Left ventricle myocardium inferior (tissue), 1 donor: Measurements from ENCODE around the gene ARHGAP12. TPM values are rescaled to one million over a fixed set of nuclear protein-coding genes. Genes with fewer than 3 reads are reported as not detected.

Source experiments
- DNase-seq: peaks from one replicate; pipeline ENCODE4 v3.0.0-alpha.2; 2020
- H3K27ac ChIP-seq: fragments of 200-600 bp; replicated peaks from 2 replicates; pipeline ENCODE4 v1.8.0; 2021
- H3K27me3 ChIP-seq: fragments of 200-600 bp; 2 replicates; pipeline ENCODE4 v1.8.0; 2021; ENCODE audit warnings: low read depth
- H3K36me3 ChIP-seq: fragments of 200-600 bp; 2 replicates; pipeline ENCODE4 v1.8.0; 2021
- H3K4me1 ChIP-seq: fragments of 200-600 bp; 2 replicates; pipeline ENCODE4 v1.8.0; 2021
- H3K4me3 ChIP-seq: fragments of 200-600 bp; 2 replicates; pipeline ENCODE4 v1.8.0; 2021; ENCODE audit warnings: mild to moderate bottlenecking, moderate library complexity
- H3K9me3 ChIP-seq: fragments of 200-600 bp; replicated peaks from 2 replicates; pipeline ENCODE4 v1.8.0; 2021
- intact Hi-C: fragments of 100-400 bp; cut with micrococcal nuclease; formaldehyde crosslinking; loops from one replicate; pipeline ENCODE4 v1.11.0; 2022
- total RNA-seq: library from RNA; stranded (reverse); fragmentation: NEBNext Ultra II Directional; extraction: Animal tissue kit (Norgen Biotek cat#: 25700); gene quantifications from one replicate; pipeline ENCODE4 v1.2.1, GENCODE V29; 2021
- TF ChIP-seq, protein P1 (sequence below): fragments of 200-600 bp; IDR thresholded peaks from 2 replicates; pipeline ENCODE4 v1.8.0; 2021; ENCODE audit warnings: antibody characterized with exemption, mild to moderate bottlenecking, borderline replicate concordance
- donor health status: DM: no; HTN: yes; CAD: no; lungs with severe emphysema.

The ARHGAP12 gene
- total RNA-seq, 1 donor from 2014 or later = 22.1 TPM

DNA sequence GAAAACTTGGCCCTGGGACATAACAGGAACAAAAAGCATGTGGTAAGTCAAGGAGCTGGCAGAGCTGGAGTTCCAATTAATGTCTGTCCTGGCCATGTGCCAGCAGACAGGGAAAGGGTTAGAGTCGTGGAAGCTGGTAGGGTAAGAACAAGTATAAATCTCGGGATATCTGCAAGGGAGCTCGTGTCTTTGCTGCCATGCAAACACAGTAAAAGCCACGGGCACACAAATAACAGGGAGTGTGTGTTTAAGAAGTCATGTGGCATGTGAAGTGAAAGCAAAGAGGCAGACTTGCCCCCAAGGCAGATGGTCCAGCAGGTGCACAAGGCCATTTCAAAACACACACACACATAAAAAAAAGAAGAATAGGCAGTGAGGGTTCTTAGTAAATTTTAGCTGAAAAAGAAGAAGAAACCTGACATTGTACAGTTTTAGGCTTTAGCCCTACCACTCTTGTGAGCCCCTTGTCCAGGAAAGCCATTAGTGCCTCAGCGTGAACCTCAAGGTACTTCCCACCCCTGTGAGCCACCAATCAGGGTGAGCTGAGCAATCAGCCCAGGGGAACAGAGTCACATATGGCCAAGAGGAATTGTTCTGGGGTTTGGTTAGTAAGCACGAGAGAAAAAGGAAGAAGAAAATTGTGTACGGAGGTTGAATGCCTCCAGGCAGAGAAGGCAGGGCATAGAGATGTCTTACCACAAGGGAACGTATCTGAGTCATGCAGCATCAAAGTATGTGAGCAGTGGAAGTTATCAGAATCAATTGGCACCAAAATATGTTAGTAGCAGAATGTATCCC lies 32.8 kb upstream of the ARHGAP12 start:
- Histone ChIP-seq H3K9me3 (no peaks in the 10 kb centered on the region), H3K4me1 (no peaks in the 10 kb centered on the region), H3K27ac (no peak overlapping the region), H3K27me3 (no peaks in the 10 kb centered on the region), H3K4me3 (no peak overlapping the region), H3K36me3 (no peaks in the 10 kb centered on the region)
- no peak for DNase-seq
- intact Hi-C loops = no loop called here
- TF ChIP-seq, protein P1, sequence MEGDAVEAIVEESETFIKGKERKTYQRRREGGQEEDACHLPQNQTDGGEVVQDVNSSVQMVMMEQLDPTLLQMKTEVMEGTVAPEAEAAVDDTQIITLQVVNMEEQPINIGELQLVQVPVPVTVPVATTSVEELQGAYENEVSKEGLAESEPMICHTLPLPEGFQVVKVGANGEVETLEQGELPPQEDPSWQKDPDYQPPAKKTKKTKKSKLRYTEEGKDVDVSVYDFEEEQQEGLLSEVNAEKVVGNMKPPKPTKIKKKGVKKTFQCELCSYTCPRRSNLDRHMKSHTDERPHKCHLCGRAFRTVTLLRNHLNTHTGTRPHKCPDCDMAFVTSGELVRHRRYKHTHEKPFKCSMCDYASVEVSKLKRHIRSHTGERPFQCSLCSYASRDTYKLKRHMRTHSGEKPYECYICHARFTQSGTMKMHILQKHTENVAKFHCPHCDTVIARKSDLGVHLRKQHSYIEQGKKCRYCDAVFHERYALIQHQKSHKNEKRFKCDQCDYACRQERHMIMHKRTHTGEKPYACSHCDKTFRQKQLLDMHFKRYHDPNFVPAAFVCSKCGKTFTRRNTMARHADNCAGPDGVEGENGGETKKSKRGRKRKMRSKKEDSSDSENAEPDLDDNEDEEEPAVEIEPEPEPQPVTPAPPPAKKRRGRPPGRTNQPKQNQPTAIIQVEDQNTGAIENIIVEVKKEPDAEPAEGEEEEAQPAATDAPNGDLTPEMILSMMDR = no peak

DNA sequence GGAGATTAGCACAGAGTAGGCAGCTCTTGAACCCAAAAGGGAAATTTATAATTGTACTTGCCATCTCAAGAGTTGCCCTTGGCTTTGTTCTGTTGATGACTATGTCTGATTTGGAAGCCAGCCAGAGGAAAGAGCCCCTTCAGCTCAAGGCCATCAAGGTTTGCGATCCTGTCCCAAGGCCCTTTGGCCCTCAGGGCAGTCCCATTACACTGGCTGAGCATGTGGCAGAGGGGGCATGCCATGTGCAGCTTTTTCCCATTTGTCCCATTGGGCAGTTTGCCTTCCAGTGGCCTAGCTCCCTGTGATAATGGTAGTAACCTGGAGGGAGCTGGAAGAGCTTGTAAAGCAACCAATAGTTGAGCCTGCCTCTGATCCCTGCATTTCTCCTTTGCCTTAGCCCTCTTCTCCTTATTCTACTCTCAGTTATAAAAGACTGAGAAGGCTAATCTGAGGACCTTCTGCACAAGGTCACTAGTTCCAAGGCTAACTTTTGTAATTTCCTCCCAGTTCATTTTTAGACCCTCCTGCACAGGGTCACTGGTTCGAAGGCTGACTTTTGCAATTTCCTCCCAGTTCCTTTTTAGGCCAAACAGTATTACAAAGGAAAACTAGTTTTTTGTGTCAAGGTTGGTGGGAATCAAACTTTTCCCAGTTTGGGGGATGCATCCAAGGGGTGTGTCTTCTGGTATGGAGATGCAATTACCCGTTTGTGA lies 31.0 kb upstream of the ARHGAP12 start:
- TF ChIP-seq, protein P1 = no peak
- no peaks in the 10 kb centered on the region for H3K4me1 ChIP-seq
- intact Hi-C loops = no loop called here
- no peak overlapping the region for H3K27ac ChIP-seq
- H3K36me3 ChIP-seq = no peaks in the 10 kb centered on the region
- no peak overlapping the region for H3K4me3 ChIP-seq
- H3K9me3 ChIP-seq = peaks cover 4% of the 10 kb centered on the region
- no peaks in the 10 kb centered on the region for H3K27me3 ChIP-seq
- DNase-seq = no peak

DNA sequence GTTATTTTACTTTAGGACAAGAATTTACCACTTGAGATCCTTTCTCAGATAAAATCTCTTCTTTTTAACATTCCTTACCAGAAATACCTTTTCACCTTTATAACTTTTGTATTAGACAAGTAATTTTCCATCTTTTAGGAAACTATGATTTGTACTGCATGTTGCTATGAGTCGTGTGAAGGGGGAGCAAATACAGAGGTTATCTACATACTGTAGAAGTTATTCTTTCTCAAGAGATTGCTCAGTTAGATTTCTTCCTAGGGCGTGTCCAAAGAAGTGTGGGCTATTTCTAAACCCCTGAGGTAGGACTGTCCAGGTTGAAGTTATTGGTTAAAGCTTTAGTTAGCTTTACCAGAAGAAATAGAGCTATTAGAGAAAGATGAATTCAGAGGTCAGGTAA lies 30.2 kb upstream of the ARHGAP12 start:
- Histone ChIP-seq H3K27ac (no peak overlapping the region), H3K4me1 (no peaks in the 10 kb centered on the region), H3K36me3 (no peaks in the 10 kb centered on the region), H3K9me3 (peaks cover 12% of the 10 kb centered on the region), H3K27me3 (no peaks in the 10 kb centered on the region), H3K4me3 (no peak overlapping the region)
- no peak for DNase-seq
- TF ChIP-seq, protein P1 = no peak
- intact Hi-C loops = no loop called here

DNA sequence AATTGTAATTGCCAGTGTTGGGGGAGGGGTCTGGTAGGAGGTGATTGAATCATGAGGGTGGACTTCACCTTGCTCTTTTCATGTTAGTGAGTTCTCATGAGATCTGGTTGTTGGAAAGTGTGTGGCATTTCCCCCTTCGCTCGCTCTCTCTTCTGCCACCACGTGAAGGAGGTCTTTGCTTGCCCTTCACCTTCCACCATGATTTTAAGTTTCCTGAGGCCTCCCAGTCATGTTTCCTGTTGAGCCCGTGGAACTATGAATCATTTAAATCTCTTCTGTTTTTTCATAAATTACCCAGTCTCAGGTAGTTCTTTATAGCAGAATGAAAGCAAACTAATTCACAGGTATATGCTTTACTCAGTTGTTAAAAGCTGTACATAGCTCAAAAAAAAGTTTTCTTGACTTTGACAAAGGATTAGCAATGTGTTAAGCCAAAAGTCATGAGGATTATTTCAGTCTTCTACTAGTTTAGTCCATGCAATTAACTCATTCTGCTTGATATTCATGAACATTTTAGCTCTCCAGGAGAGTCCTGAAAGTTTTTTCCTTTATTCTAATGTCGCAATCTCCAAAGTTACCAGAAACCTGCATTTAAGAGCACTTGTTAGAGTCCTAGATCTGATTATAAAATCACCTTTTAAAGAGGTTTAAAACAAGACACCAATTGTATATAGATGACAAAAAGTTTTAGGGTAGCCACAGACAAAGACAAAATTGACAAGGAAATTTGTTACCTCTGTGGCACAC lies 27.7 kb upstream of the ARHGAP12 start:
- H3K27ac ChIP-seq = no peak overlapping the region
- no peaks in the 10 kb centered on the region for H3K27me3 ChIP-seq
- intact Hi-C loops = no loop called here
- H3K4me3 ChIP-seq = no peak overlapping the region
- H3K4me1 ChIP-seq = no peaks in the 10 kb centered on the region
- TF ChIP-seq, protein P1 = no peak
- H3K9me3 ChIP-seq = peaks cover 15% of the 10 kb centered on the region
- DNase-seq = no peak
- no peaks in the 10 kb centered on the region for H3K36me3 ChIP-seq

DNA sequence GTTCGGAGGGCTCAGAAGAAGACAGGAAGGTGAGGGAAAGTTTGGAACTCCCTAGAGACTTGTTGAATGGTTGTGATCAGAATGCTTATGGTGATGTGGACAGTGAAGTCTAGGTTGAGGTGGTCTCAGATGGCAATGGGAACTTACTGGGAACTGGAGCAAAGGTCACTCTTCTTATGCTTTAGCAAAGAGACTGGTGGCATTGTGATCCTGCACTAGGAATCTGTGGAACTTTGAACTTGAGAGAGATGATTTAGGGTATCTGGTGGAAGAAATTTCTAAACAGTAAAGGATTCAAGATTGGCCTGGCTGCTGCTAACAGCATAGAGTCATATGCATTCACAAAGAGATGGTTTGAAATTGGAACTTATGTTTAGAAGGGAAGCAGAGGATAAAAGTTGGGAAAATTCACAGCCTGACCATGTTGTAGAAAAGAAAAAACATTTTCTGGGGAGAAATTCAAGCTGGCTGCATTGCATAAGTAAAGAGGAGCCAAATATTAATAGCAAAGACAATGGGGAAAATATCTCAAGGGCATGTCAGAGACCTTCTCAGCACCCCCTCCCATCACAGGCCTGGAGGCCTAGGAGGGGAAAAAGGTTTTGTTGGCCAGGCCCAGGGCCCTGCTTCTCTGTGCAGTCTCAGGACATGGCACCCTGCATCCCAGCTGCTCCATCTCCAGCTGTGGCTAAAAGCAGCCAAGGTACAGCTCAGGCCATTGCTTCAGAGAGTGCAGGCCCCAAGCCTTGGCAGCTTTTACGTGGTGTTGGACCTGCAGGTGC lies 26.0 kb upstream of the ARHGAP12 start:
- Histone ChIP-seq H3K4me1 (no peaks in the 10 kb centered on the region), H3K27me3 (no peaks in the 10 kb centered on the region), H3K27ac (no peak overlapping the region), H3K36me3 (no peaks in the 10 kb centered on the region), H3K9me3 (peaks cover 15% of the 10 kb centered on the region), H3K4me3 (no peak overlapping the region)
- TF ChIP-seq, protein P1 = no peak
- intact Hi-C loops = no loop called here
- no peak for DNase-seq
